ENCODE data around the gene NDUFS1.
"Not testable (repeated sequence)": the region's sequence is repeated elsewhere in the genome, so short reads cannot be mapped to it uniquely, and the experiment has no call there.

GRCh38 chr2:206171624-206172397, 12.6 kb upstream of the NDUFS1 start:
- not testable (repeated sequence) for TF ChIP-seq CSRNP3 (CRISPR knock-in tag; IDR thresholded peaks at IDR 0.05); ESRRG (CRISPR knock-in tag; IDR thresholded peaks at IDR 0.05); ZFP30 (CRISPR knock-in tag; IDR thresholded peaks at IDR 0.05); OSR1 (CRISPR knock-in tag; IDR thresholded peaks at IDR 0.05); RARB (CRISPR knock-in tag; IDR thresholded peaks at IDR 0.05); CREB5 (CRISPR knock-in tag; IDR thresholded peaks at IDR 0.05; ENCODE audit: low read depth); ZNF70 (CRISPR knock-in tag; IDR thresholded peaks at IDR 0.05); PPARA (CRISPR knock-in tag; IDR thresholded peaks at IDR 0.05; ENCODE audit: borderline replicate concordance); ZFP3 (CRISPR knock-in tag; IDR thresholded peaks at IDR 0.05); PATZ1 (CRISPR knock-in tag; IDR thresholded peaks at IDR 0.05; ENCODE audit: borderline replicate concordance); ARNTL (CRISPR knock-in tag; IDR thresholded peaks at IDR 0.05; ENCODE audit: borderline replicate concordance, low read depth); CSDC2 (CRISPR knock-in tag; IDR thresholded peaks at IDR 0.05); SNAI2 (CRISPR knock-in tag; IDR thresholded peaks at IDR 0.05); ZNF565 (CRISPR knock-in tag; conservative IDR thresholded peaks at IDR 0.05; ENCODE audit: low read depth)
